Osteoblast (primary cell): ENCODE data around the gene GRM7. TPM values are rescaled to one million over a fixed set of nuclear protein-coding genes. Genes with fewer than 3 reads are reported as not detected.

Source experiments
- DNase-seq: peaks from one replicate; pipeline ENCODE4 v3.0.0; 2011; ENCODE audit warnings: low spot score, mixed read lengths; ENCODE audit not compliant: insufficient read length; ENCODE audit errors: missing footprints
- H2AFZ ChIP-seq: 2 replicates; pipeline ENCODE4 v1.6.0; 2011; ENCODE audit warnings: mild to moderate bottlenecking, low read length
- H3K27ac ChIP-seq: 2 replicates; pipeline ENCODE4 v1.5.1; 2011; ENCODE audit warnings: mild to moderate bottlenecking, low read depth, low read length, moderate library complexity
- H3K27me3 ChIP-seq: 2 replicates; pipeline ENCODE4 v1.6.0; 2012; ENCODE audit warnings: mild to moderate bottlenecking, control low read depth, inconsistent platforms, low read length, moderate library complexity; ENCODE audit not compliant: insufficient read depth
- H3K36me3 ChIP-seq: 2 replicates; pipeline ENCODE4 v1.5.1; 2011; ENCODE audit warnings: mild to moderate bottlenecking, low read length, control low read depth, moderate library complexity; ENCODE audit not compliant: insufficient read depth
- H3K4me1 ChIP-seq: 2 replicates; pipeline ENCODE4 v1.5.1; 2011; ENCODE audit warnings: mild to moderate bottlenecking, low read length, control low read depth, moderate library complexity; ENCODE audit not compliant: insufficient read depth
- H3K4me2 ChIP-seq: 2 replicates; pipeline ENCODE4 v1.6.0; 2011; ENCODE audit warnings: mild to moderate bottlenecking, low read length; ENCODE audit not compliant: insufficient read depth
- H3K4me3 ChIP-seq: fragments of 200-600 bp; sonication (generic); 3 replicates; pipeline ENCODE4 v1.5.1; 2012; ENCODE audit warnings: mild to moderate bottlenecking, low read length, inconsistent platforms; ENCODE audit not compliant: insufficient read depth
- H3K79me2 ChIP-seq: 2 replicates; pipeline ENCODE4 v1.6.0; 2012; ENCODE audit warnings: mild to moderate bottlenecking, low read length, control low read depth, inconsistent platforms; ENCODE audit not compliant: insufficient read depth
- H3K9me3 ChIP-seq: 2 replicates; pipeline ENCODE4 v1.5.1; 2011; ENCODE audit warnings: low read depth, low read length, control low read depth
- H4K20me1 ChIP-seq: 2 replicates; pipeline ENCODE4 v1.6.0; 2012; ENCODE audit warnings: mild to moderate bottlenecking, low read length, control low read depth; ENCODE audit not compliant: insufficient read depth
- total RNA-seq: library from RNA; depleted of rRNA; stranded (reverse); fragments of >200 nt; gene quantifications from 2 replicates; pipeline ENCODE4 v1.2.3, GENCODE V29; 2012
- TF ChIP-seq, protein P1 (sequence below): IDR thresholded peaks from 2 replicates; pipeline ENCODE4 v1.5.1; 2011; ENCODE audit warnings: mild to moderate bottlenecking, low read depth, low read length, moderate library complexity; ENCODE audit errors: extremely low read depth

Gene GRM7
- not detected in 2 replicates for total RNA-seq

DNA sequence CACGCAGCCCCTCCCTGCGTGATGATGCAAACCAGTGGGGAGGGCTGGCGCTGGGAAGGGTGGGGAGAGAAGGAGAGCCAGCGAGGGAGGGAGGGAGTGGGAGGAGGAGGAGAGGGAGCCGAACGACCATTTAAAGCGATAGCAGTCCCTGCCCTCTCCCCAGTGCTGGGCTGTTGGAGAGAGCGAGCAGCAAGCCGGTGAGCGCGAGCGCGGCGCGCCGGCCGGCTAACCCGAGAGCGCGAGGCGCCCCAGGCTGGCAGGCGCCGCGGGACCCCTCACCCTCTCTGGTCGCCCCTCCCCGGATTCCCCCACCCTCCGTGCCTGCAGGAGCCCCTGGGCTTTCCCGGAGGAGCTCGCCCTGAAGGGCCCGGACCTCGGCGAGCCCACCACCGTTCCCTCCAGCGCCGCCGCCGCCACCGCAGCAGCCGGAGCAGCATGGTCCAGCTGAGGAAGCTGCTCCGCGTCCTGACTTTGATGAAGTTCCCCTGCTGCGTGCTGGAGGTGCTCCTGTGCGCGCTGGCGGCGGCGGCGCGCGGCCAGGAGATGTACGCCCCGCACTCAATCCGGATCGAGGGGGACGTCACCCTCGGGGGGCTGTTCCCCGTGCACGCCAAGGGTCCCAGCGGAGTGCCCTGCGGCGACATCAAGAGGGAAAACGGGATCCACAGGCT is at the start of gene GRM7:
Gene GRM7, plus strand, starts transcription at position 162 of the 671 bp plus-strand sequence.
- TF ChIP-seq, protein P1, sequence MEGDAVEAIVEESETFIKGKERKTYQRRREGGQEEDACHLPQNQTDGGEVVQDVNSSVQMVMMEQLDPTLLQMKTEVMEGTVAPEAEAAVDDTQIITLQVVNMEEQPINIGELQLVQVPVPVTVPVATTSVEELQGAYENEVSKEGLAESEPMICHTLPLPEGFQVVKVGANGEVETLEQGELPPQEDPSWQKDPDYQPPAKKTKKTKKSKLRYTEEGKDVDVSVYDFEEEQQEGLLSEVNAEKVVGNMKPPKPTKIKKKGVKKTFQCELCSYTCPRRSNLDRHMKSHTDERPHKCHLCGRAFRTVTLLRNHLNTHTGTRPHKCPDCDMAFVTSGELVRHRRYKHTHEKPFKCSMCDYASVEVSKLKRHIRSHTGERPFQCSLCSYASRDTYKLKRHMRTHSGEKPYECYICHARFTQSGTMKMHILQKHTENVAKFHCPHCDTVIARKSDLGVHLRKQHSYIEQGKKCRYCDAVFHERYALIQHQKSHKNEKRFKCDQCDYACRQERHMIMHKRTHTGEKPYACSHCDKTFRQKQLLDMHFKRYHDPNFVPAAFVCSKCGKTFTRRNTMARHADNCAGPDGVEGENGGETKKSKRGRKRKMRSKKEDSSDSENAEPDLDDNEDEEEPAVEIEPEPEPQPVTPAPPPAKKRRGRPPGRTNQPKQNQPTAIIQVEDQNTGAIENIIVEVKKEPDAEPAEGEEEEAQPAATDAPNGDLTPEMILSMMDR = no peak
- H3K27me3 ChIP-seq = no peaks in the 10 kb centered on the region
- no peak within 1 kb of the TSS for H3K4me2 ChIP-seq
- H3K27ac ChIP-seq = no peak within 1 kb of the TSS
- H3K36me3 ChIP-seq = no peaks in the 10 kb centered on the region
- H3K4me3 ChIP-seq = no peak within 1 kb of the TSS
- no peaks in the 10 kb centered on the region for H3K79me2 ChIP-seq
- H3K9me3 ChIP-seq = peaks cover 2% of the 10 kb centered on the region
- no peak for DNase-seq
- no peak within 1 kb of the TSS for H2AFZ ChIP-seq
- no peaks in the 10 kb centered on the region for H4K20me1 ChIP-seq
- H3K4me1 ChIP-seq = no peaks in the 10 kb centered on the region

DNA sequence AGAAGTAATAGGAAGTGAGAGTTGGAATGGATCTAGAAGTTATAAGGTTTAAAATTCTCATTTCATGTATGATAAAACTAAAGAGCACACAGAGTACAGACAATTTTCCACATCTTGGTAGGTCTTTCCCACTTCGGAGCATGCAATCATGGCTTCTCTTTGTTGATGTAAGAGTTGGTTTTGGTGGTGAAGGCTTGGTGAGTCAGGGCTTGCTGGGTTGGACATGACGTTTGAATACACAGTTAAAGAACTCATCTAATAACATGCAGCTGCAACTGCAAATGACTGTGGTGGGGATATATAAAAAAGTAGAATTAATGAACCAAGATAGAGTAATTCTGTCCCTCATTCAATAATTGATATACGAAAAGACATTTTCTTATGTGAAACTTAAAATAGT is 39.5 kb upstream of the GRM7 start:
- Histone ChIP-seq H4K20me1 (no peaks in the 10 kb centered on the region), H3K4me3 (no peak overlapping the region), H3K4me2 (no peak overlapping the region), H3K27me3 (no peaks in the 10 kb centered on the region), H2AFZ (no peak overlapping the region), H3K36me3 (no peaks in the 10 kb centered on the region), H3K79me2 (no peaks in the 10 kb centered on the region), H3K27ac (no peak overlapping the region), H3K9me3 (no peaks in the 10 kb centered on the region), H3K4me1 (no peaks in the 10 kb centered on the region)
- no peak for DNase-seq
- TF ChIP-seq, protein P1 = no peak

DNA sequence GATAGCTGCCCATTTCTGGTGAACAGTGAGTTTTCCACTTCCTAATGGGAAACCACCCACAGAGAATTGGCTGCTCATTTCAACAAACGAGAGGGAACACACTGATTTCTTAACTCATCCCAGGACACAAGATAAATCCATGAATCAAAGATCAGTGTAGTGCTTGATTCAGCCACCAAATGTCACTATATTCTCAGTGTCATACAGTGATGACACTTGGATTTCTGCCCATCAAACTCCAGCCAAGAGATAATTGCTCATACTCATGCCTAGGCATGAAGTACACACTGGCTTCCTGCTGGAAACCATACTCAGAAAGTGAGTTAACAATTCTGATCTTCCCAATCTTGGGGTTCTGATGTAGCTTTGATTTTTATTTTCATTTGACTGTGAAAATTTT is 35.4 kb upstream of the GRM7 start:
- Histone ChIP-seq H3K4me3 (no peak overlapping the region), H2AFZ (no peak overlapping the region), H3K79me2 (no peaks in the 10 kb centered on the region), H3K4me1 (no peaks in the 10 kb centered on the region), H3K36me3 (no peaks in the 10 kb centered on the region), H3K27ac (no peak overlapping the region), H4K20me1 (no peaks in the 10 kb centered on the region), H3K27me3 (no peaks in the 10 kb centered on the region), H3K9me3 (no peaks in the 10 kb centered on the region), H3K4me2 (no peak overlapping the region)
- DNase-seq = no peak
- TF ChIP-seq, protein P1 = no peak

DNA sequence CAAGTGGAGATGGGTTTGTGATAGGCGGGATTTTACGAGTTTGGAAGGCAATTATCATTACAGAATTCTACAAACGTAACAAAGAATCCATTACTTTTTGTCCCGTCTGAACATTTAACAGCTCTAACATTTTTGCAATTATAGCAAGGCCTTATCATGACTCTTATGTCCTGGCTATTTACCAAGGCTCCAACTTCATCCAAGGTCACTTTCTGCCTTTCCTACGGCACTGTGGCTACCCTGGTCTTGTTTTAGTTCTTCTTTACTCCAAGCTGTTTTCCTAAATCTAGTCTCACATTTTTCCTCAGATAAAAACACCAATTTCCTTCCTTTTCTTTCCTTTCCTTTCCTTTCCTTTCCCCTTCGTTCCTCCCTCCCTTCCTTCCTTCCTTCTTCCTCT is 33.5 kb upstream of the GRM7 start:
- no peak overlapping the region for H3K27ac ChIP-seq
- no peak for DNase-seq
- H3K4me1 ChIP-seq = no peaks in the 10 kb centered on the region
- no peaks in the 10 kb centered on the region for H3K27me3 ChIP-seq
- no peak overlapping the region for H3K4me2 ChIP-seq
- no peak overlapping the region for H2AFZ ChIP-seq
- H3K4me3 ChIP-seq = no peak overlapping the region
- H4K20me1 ChIP-seq = no peaks in the 10 kb centered on the region
- TF ChIP-seq, protein P1 = no peak
- no peaks in the 10 kb centered on the region for H3K9me3 ChIP-seq
- no peaks in the 10 kb centered on the region for H3K79me2 ChIP-seq
- H3K36me3 ChIP-seq = no peaks in the 10 kb centered on the region
